DMS53 (cell line): ENCODE data around the gene NCDN.

Experiments
- DNase-seq: peaks from one replicate; lab custom pipeline; 2025; lab: John Stamatoyannopoulos, UW

The NCDN gene

DNA sequence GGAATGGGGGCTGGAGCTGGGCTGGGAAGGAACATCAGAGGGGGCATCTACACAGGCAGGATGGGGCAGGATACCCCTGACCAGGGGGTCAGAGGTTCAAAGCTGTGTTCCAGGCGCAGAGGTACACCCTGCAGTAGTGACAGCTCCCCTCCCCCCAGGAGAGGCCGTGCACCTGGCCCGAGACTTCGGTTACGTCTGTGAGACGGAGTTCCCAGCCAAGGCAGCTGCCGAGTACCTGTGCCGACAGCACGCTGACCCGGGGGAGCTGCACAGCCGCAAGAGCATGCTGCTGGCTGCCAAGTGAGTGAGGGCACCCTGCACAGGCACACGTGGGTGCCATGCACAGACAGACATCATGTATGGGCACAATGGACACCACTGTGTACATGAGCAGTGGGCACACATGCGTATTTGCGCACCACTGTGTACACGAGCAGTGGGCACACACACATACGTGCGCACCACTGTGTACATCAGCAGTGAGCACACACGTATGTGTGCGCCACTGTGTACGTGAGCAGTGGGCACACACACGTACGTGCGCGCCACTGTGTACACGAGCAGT lies 33.0 kb downstream of the NCDN start:
- DNase-seq: no peak

DNA sequence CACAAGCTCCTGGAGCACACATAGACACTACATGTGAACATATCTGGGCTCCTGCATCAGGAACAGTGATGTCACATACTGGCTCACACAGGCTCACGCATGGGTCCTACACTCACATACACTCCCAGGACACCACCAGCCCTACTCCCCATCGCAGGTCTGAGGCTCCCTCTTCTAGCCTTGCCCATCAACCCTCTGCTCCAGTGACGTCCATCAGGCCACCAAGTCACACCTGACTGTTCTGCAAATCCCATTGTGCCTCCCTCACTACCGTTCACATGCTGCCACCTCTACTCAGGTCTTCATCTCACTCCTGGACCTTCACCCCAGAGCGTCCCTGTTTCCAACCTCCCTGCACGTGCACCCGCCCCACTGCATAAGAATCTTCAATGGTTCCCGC lies 33.6 kb downstream of the NCDN start:
- no peak for DNase-seq

DNA sequence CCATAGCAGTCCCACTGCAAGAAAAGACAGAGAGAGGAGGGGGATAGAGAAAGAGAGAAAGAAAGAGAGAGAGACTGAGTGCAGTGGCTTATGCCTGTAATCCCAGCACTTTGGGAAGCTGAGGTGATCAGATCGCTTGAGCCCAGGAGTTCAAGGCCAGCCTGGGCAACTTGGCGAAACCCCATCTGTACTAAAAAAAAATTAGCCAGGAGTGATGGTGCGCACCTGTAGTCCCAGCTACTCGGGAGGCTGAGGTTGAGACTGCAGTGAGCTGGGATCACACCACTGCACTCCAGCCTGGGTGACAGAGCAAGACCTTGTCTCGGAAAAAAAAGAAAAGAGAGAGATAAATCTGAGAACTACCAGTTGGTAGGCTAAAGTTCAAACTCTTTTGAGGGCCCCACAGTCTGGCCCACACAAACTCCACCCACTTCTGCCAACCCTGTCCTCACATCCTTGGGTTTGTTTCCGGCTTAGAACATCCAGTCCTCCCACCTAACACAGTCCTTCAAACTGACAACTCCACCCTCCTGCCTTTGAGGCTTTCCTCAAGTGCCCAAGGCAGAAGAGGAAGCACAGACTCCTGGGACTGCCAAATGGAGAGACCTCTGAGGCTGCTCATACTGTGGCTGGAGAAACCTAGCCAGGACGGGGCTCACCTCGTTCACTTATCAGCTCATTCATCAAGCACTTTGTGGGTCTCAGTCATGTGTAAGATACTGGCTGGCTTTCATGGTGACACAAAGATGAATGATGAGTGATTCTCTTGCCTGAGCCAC lies 35.6 kb downstream of the NCDN start:
- DNase-seq: no peak

DNA sequence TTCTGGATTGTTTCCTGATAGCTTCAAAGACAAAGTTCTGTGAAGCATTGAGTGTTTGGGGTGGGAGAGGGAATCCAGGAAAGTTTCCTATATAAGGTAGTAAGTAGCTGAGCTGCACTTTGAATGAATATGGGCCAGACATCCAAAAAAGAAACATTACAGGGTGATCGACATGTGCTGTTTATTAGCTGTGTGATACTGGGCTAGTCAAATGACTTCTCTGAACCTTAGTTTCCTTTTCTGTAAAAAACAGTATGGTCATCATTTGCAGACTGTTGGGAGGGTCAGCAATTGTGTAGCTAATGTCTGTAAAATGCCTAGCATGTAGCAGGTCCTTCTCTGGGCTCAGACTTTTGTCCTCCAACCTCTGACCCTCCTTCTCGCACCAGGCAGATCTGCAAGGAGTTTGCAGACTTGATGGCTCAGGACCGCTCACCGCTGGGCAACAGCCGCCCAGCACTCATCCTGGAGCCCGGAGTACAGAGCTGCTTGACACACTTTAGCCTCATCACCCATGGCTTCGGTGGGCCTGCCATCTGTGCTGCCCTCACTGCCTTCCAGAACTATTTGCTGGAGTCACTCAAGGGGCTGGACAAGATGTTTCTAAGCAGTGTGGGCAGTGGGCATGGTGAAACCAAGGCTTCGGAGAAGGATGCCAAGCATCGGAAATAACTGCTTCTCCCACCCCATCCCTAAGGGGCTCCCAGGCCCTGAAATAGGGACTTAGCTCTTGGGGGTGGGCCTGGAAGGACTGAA lies 36.6 kb downstream of the NCDN start:
- no peak for DNase-seq

DNA sequence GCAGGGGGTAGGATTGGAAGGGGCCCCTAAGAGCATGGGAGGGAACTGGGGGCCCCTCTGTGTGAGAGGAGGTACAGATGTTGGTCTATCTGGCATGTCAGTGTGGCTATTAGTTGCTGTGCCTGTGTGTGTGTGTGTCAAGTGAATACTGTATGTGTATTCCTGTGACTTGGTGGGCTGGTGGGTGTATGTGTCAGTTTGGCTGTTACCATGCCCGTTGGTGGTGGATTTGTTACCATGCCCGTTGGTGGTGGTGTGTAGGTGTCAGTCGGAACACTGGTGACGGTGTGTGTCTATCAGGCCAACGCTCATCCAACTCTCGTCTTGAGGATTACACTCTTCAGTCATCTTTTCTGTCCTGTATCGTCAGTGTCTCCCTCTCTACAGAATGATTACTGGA lies 38.1 kb downstream of the NCDN start:
- DNase-seq: no peak

DNA sequence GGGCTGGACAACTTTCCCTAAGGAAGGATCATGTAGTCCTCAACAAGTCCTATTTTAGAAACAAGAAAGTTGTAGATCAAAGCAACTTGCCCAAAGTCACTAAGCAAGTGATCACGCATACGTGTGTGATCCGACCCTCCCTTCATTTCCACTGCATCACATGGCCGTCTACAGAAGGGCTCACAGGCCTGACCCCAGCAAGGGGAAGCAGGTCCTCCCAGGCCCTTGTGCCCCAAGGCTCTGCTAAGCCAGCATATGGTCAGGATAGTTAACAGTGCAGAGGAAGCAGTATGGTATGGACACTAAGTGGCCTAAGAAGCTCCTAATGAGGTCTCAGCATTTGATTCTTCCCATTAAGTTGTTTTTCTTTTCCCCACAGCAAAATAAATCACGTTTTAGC lies 40.3 kb downstream of the NCDN start:
- DNase-seq: no peak

DNA sequence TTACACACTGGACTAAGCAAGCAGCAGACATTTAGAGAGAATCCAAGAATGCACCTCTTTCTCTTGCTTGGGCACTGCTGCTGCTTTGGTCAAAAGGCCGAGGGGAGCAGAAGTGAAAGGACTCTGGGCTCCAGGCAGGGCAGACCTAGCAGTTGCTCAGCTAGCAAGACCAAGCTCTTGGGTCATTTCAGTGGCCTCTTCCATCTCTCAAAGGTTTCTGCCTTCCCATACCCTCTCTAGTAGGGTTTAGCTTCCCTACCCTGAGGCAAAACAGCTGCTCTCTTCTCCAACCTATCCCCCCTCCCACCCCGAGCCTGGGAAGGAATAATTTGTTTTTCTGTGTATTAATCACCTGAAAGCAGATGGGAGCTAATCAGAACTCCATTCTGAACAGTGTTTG lies 41.3 kb downstream of the NCDN start:
- no peak for DNase-seq

DNA sequence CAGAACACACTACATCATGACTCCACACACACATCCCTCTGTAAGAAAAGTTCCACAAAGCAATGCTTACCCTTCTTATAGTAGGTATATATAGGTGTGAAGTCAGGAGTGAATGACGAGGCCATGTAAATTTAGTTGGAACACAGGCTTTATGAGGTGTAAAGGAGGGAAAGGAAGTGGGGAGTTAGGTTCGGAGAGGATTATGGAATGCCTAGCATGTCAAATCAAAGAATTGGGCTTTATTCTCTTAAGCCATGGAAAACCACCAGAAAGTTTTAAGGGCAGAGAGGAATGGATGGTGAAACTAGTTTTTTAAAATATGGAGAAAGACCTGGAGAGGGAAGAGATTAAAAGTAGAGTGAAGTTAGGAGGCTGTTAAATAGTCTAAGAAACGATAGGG lies 41.8 kb downstream of the NCDN start:
- no peak for DNase-seq

DNA sequence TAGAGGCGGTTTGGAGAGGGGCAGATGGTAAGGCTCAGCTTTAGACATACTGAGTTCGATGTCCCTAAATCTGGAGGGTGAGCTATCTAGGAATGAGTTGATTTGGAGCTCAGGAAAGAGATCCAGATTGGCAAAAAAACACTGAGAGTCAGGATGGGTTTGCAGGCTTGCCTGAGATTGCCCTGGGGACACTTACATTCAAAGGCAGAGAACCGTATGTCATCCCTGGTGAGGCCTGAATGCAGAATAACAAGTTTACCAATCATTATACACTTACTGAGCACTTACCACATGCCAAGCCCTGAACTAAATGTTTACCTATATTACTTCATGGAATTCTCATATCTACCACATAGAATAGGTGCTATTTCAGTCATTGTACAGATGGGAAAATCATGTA lies 43.0 kb downstream of the NCDN start:
- DNase-seq: no peak

DNA sequence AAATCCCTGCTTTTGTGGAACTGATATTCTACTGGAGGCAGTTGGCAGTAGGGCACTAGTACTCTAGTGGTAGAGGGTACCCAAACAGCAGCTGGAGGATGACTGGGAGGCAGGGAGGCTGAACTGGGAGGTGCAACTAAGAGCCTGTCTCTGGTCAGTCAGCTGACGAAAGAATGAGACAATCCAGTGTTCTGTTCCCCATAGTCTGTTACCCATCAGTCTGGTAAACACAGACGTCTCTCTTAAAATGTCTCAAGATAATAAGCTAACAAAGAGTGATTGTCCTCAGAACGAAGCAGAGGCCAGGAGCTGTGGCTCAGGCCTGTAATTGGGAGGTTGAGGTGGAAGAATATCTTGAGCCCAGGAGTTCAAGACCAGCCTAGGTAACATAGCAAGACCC lies 45.9 kb downstream of the NCDN start:
- no peak for DNase-seq

DNA sequence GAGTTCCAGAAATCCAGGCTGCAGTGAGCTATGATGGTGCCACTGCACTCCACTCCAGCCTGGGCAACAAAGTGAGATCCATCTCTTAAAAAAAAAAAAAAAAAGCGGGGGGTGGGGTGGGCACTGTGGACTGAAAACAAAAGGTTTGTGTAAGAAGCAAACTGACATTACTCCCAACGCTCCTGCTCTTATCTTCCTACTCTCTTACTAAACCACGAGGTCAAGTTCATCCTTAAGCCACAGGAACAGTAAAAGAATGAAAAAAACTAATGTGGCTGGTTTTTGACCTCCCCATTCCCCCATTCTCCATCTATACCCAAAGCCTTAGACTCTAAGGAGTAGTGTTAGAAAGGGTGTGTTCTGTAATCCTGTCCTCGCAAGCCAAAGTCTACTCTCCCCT lies 46.3 kb downstream of the NCDN start:
- no peak for DNase-seq

DNA sequence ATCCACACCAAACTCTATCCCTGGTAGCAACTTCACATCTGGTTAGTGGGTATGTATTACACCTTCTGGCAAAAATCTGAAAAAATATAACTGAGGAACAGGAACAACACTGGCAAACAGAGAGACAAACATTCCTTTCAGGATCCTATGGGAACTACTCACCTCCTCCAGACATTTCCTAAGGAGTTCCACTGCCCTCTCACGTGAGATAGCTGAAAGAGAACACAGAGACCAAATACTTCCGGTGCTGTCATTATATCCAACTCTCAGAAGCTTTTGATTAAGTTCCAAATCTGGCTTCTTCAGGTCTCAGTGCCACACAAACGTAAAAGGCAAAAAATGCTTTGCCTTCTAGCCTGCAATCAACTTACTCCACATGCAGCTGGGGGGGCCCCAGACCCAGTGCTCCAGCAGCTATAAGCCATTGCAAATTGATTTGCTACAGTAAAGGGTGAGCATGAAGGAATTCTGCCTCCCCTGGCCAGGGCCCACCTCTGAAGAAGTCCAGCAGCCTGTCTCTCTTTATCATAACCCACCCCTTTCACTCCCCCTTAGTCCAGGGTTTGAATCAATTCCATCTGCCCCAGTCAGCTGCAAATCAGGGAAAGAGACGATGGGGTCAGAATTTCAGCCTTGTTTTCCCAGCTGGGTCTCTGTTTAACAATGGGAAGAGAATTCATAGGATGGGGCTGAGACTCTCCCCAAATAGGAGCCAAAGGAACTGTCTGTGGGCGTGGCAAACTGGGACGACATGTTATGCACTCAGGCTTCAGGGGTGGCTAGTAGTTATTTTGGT lies 47.7 kb downstream of the NCDN start:
- no peak for DNase-seq

DNA sequence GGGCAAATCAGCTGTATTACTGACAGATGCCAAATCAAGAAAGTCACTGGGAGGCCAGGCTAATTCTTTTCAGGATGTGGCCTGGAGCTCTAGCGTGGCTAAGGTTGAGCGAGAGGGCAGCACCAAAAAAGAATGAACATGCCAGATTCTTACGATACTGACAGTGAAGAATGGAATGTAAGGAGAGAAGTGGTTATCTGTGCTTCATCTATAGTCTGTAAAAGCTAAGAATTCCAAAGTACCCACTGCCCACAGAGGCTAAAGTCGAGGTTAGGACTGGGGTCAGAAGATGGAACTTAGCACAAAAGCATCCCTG lies 48.2 kb downstream of the NCDN start:
- DNase-seq: no peak

DNA sequence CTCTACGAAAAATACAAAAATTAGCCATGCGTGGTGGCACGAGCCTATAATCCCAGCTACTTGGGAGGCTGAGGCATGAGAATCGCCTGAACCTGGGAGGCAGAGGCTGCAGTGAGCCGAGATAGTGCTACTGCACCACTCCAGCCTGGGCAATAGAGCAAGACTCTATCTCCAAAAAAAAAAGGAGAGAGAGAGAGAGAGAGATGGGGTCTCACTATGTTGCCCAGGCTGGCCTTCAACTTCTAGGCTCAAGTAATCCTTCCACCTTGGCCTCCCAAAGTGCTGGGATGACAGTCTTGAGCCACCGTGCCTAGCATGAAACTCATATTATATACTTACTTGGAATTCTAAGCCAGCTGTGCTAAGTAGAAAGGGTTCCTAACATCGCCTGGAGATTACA lies 54.1 kb downstream of the NCDN start:
- no peak for DNase-seq

DNA sequence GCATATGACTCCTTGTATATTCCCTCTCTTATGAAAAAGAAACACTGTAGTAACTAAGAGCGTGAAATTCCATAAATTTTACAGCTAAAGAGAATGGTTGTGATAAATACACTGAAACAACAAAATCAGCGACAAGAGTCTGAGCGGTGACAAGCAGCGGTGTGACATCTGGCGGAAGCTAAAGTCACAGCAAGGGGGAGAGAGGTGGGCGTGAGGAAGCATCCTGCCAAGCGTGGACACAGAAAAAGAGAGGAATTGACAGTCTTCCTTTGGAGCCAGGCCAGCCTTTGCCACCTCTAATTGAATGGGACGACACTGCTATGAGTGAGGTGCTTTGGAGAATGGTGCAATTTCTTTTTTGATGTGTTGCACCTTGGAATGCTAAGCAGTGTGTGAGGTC lies 57.8 kb downstream of the NCDN start:
- no peak for DNase-seq
